ENCODE results near the gene SH3TC2.

DNA sequence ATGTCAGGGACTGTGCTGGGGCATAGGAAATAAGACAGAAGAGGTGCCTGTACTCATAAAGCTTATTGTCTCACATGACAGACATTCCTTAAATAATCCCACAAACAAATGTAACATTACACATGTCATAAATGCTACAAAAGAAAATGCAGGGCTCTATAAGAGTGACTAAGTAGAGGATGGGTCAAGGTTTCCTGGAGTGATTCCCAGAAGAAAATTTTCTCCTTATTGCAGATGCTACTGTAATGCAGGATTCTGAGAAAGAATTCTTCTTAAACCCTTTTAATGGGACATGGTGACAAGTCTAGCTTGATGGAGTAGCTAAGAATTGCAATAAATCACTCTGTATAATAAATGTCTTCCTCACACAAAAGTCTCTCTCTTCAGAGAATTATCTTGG is 55.7 kb downstream of the SH3TC2 start:
- no peak for TF ChIP-seq SMARCA5 (IDR thresholded peaks at IDR 0.05)
- TF ChIP-seq SRF (IDR thresholded peaks at IDR 0.05; ENCODE audit: low read depth in 2 of 2, low read length in 2 of 2): no peak
- no peak for TF ChIP-seq STAT1 (conservative IDR thresholded peaks at IDR 0.05)
- no peak for TF ChIP-seq YY1 (IDR thresholded peaks at IDR 0.05; ENCODE audit: low read depth, low read length)
- no peak for TF ChIP-seq POLR2A (IDR thresholded peaks at IDR 0.05; ENCODE audit: low read depth, low read length)
- TF ChIP-seq, protein P1, sequence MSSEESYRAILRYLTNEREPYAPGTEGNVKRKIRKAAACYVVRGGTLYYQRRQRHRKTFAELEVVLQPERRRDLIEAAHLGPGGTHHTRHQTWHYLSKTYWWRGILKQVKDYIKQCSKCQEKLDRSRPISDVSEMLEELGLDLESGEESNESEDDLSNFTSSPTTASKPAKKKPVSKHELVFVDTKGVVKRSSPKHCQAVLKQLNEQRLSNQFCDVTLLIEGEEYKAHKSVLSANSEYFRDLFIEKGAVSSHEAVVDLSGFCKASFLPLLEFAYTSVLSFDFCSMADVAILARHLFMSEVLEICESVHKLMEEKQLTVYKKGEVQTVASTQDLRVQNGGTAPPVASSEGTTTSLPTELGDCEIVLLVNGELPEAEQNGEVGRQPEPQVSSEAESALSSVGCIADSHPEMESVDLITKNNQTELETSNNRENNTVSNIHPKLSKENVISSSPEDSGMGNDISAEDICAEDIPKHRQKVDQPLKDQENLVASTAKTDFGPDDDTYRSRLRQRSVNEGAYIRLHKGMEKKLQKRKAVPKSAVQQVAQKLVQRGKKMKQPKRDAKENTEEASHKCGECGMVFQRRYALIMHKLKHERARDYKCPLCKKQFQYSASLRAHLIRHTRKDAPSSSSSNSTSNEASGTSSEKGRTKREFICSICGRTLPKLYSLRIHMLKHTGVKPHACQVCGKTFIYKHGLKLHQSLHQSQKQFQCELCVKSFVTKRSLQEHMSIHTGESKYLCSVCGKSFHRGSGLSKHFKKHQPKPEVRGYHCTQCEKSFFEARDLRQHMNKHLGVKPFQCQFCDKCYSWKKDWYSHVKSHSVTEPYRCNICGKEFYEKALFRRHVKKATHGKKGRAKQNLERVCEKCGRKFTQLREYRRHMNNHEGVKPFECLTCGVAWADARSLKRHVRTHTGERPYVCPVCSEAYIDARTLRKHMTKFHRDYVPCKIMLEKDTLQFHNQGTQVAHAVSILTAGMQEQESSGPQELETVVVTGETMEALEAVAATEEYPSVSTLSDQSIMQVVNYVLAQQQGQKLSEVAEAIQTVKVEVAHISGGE (CRISPR knock-in tag; IDR thresholded peaks at IDR 0.05): no peak
- TF ChIP-seq, protein P2, sequence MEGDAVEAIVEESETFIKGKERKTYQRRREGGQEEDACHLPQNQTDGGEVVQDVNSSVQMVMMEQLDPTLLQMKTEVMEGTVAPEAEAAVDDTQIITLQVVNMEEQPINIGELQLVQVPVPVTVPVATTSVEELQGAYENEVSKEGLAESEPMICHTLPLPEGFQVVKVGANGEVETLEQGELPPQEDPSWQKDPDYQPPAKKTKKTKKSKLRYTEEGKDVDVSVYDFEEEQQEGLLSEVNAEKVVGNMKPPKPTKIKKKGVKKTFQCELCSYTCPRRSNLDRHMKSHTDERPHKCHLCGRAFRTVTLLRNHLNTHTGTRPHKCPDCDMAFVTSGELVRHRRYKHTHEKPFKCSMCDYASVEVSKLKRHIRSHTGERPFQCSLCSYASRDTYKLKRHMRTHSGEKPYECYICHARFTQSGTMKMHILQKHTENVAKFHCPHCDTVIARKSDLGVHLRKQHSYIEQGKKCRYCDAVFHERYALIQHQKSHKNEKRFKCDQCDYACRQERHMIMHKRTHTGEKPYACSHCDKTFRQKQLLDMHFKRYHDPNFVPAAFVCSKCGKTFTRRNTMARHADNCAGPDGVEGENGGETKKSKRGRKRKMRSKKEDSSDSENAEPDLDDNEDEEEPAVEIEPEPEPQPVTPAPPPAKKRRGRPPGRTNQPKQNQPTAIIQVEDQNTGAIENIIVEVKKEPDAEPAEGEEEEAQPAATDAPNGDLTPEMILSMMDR (IDR thresholded peaks at IDR 0.05 in 2 of 3, conservative IDR thresholded peaks at IDR 0.05 in 1 of 3; ENCODE audit: control insufficient read depth in 2 of 3, extremely low read depth in 1 of 3, insufficient read depth in 1 of 3, low read depth in 3 of 3, low read length in 3 of 3): no peak
- TF ChIP-seq CREB1 (IDR thresholded peaks at IDR 0.05; ENCODE audit: low read depth): no peak
- no peak for TF ChIP-seq SUZ12 (IDR thresholded peaks at IDR 0.05; ENCODE audit: unreplicated experiment)
- no peak for TF ChIP-seq FOXM1 (IDR thresholded peaks at IDR 0.05; ENCODE audit: low read depth, low read length)

Measured in GM12878 (cell line).